Femur (tissue), 1 donor: ENCODE results near the gene ADGRA3.

Experiments used
- DNase-seq: peaks from one replicate; pipeline ENCODE4 v3.0.0-alpha.2; 2017

ADGRA3 gene

DNA sequence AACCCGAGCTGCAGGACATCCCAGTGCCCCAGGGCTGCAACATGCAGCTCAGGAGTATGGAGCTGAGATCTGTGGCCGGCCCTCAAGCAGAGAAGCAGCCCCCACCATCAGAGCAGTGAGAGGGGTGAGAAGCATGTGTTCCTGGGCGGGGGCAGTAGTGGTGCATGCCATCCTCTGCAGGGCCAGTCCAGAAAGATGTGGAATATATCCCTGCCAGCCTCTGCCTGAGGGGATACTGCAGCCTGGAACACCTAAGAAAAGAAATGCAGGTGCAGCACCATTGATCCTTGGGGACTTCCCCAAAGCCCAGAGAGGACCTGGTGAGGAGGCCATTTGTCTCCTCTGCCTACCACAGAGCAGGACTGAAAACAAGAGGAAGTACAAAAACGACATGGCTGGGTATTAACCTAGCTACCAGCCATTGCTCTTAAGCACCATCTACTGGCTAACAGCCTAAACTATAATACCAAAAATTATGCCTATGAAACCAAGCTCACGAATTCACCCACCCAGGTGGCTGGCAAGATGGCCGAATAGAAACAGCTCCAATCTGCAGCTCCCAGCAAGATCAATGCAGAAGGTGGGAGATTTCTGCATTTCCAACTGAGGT, 158.8 kb downstream of the ADGRA3 start:
- DNase-seq, result no peak

DNA sequence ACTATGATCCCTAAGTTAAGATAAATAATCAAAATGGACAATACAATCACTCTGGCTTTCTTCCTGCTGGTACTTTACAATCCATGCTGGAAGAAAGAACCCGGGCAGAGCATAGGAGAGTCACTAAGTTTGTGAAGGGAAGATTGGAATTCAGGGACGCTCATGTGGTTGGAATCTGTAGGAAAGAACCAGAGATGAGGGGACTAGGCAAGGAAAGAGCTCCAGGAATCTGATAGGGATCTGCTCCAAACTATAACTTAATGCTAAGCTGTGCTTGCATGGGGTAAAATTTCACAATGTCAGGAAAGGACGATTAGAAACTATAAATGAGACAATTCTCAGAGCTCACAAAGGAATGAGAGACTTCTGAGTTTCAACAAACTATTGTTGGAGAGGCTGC, 167.5 kb downstream of the ADGRA3 start:
- no peak for DNase-seq

DNA sequence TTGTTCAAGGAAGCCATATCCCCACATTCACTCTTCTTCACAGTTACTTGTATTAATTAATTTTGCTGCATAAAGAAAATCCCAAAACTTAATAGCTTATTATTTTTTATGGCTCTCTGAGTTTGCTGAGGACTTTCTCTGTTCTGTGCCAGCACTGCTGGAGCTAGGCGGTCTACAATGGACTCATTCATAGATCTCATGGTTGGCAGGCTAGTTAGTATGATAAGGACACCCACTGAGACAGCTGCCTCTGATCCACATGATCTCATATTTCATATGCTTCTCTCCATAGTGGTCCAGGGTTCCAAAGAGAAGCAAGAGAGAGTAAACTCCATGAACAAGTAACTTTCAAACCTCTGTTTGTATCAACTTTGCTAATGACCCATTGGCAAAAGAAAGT, 170.2 kb downstream of the ADGRA3 start:
- DNase-seq, result no peak

DNA sequence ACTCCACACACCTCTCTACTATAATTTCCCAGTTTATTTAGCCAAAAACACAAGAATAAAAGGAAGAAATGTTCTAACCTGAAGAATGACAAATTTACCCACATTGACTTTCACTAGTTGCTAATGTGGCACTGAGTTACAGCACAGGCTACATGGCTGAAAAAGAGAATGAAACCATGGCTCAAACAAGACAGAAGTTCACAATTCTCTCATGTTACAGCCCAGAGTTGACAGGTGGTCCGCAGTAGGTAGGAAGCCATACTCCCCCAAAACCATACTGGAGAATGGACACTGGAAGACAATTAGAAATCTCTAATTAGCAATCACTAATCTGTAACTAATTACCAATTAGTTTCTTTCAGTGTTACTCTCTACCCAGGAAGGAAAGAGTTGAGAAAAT, 170.8 kb downstream of the ADGRA3 start:
- DNase-seq, result no peak

DNA sequence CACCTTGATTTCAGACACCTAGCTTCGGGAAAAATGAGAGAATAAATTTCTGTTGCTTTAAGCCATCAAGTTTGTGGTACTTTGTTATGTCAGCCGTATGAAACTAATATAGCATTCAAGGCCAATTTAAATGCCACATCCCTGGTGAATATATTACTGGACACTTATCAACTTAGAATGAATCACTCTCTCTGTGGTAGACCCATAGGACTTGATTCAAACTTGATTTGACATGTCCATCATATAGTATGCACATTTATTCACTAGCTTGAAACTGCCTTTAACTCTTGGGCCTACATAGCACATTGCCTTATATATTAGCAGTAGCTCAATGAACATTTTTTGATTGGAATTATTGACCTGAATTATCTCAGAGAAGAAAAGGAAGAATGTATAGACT, 172.3 kb downstream of the ADGRA3 start:
- no peak for DNase-seq

DNA sequence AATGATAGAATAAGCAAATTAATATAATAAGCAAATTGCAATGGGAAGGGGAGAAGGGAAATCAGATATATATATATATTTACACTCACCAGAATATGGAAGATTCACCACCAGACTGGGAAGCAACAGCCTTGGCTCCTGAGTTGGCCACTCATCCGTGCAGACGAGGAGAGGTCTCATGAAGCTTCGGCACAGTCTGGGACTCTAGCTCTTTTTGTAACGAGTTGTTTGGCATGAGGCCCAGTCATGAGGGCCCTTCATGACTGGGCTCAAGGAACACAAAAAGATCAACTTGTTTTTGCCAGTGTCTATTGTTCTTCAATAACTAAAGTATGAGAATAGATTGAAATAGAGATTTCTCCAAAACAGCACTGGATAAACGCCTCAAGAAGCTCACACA, 176.4 kb downstream of the ADGRA3 start:
- DNase-seq, result no peak

DNA sequence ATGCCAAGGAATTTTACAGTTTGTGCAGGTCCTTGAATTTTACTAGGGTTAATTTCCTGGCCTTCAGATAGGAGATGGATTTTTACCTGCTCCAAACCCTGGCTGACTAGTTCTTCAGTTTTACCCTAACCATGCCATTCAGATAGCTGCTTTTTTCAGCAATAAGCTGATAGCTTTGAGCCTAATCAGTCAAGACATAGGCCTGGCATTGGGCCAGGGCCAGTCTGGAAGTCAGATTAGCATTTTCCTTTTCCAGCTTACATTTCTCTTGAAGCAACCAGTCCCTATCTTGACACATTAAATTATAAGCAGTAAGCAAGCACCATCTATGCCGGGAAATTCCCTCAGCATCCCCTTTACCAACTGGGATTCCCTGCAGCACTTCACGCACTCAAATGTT, 177.1 kb downstream of the ADGRA3 start:
- DNase-seq, result no peak
